A673 (cell line): ENCODE data around the gene NCAPG2. TPM values are rescaled to one million over a fixed set of nuclear protein-coding genes. Genes with fewer than 3 reads are reported as not detected.

ENCODE experiments used
- BruUV-seq: library from RNA; stranded (reverse); fragments of 400-500 nt; replicated peaks from 2 replicates; lab custom pipeline; 2021; lab: Mats Ljungman, UMichigan
- CTCF ChIA-PET: fragments of 300-600 bp; sonication (Branson Sonifier 250); formaldehyde crosslinking; loops from one replicate; lab custom pipeline; 2022; ENCODE audit warnings: antibody characterized with exemption; lab: Charles Lee
- POLR2A ChIA-PET: fragments of 300-600 bp; sonication (Branson Sonifier 250); formaldehyde crosslinking; loops from one replicate; lab custom pipeline; 2022; ENCODE audit warnings: antibody characterized with exemption; ENCODE audit not compliant: low non-redundant PET; lab: Charles Lee
- DNase-seq: peaks from one replicate; pipeline ENCODE4 v3.0.0-alpha.2; 2015; ENCODE audit warnings: low spot score
- H3K27ac ChIP-seq: fragments of 200-600 bp; sonication (generic); 2 replicates; pipeline ENCODE4 v1.5.1; 2016; ENCODE audit warnings: mixed run types, low read depth, mild to moderate bottlenecking, mixed read lengths, antibody characterized with exemption, low read length; ENCODE audit not compliant: poor library complexity, severe bottlenecking
- H3K27me3 ChIP-seq: fragments of 200-600 bp; sonication (generic); replicated peaks from 2 replicates; pipeline ENCODE4 v1.6.1; 2017; ENCODE audit warnings: mixed run types, low read depth, mild to moderate bottlenecking, mixed read lengths, antibody characterized with exemption, low read length; ENCODE audit not compliant: insufficient read depth, poor library complexity
- H3K36me3 ChIP-seq: fragments of 200-600 bp; sonication (generic); 2 replicates; pipeline ENCODE4 v1.6.1; 2016; ENCODE audit warnings: mixed run types, mild to moderate bottlenecking, mixed read lengths, antibody characterized with exemption, low read length; ENCODE audit not compliant: insufficient read depth, poor library complexity, severe bottlenecking
- H3K4me1 ChIP-seq: fragments of 200-600 bp; sonication (generic); 2 replicates; pipeline ENCODE4 v1.6.1; 2017; ENCODE audit warnings: mixed run types, mild to moderate bottlenecking, mixed read lengths, antibody characterized with exemption, low read length; ENCODE audit not compliant: insufficient read depth, poor library complexity, severe bottlenecking
- H3K4me3 ChIP-seq: fragments of 200-600 bp; sonication (generic); 2 replicates; pipeline ENCODE4 v1.5.1; 2016; ENCODE audit warnings: low read depth, mixed run types, mild to moderate bottlenecking, mixed read lengths, low read length; ENCODE audit not compliant: poor library complexity, severe bottlenecking
- H3K9me3 ChIP-seq: fragments of 200-600 bp; sonication (generic); 2 replicates; pipeline ENCODE4 v1.6.1; 2016; ENCODE audit warnings: mixed run types, low read depth, mild to moderate bottlenecking, mixed read lengths, antibody characterized with exemption, low read length; ENCODE audit not compliant: poor library complexity, severe bottlenecking
- CTCF ChIP-seq: fragments of 300-800, 200-600 bp; sonication (generic); conservative IDR thresholded peaks from 2 replicates; pipeline ENCODE4 v1.5.1; 2017; ENCODE audit warnings: low read depth, mild to moderate bottlenecking, antibody characterized with exemption, low read length, moderate library complexity, mixed read lengths
- EZH2 ChIP-seq: fragments of 200-600 bp; sonication (generic); IDR thresholded peaks from 2 replicates; pipeline ENCODE4 v1.6.1; 2017; ENCODE audit warnings: borderline replicate concordance, low read depth, mild to moderate bottlenecking, mixed read lengths, antibody characterized with exemption, low read length; ENCODE audit not compliant: poor library complexity, severe bottlenecking
- intact Hi-C: fragments of 100-400 bp; cut with micrococcal nuclease; formaldehyde crosslinking; loops from one replicate; pipeline ENCODE4 v1.10.0; 2022; ENCODE audit not compliant: unreplicated experiment
- total RNA-seq: library from RNA; stranded (reverse); gene quantifications from 2 replicates; pipeline ENCODE4 v1.2.3, GENCODE V29; 2021

The NCAPG2 gene
- total RNA-seq, 1 experiment from 2014 or later: 127 TPM

- TF ChIP-seq EZH2 (no peak), CTCF (no peak)
- H3K27me3 ChIP-seq: no peaks in the 10 kb centered on the region
- CTCF ChIA-PET: no interaction called here
- peaks cover 2% of the 10 kb centered on the region for H3K36me3 ChIP-seq
- H3K4me3 ChIP-seq: no peak overlapping the region
- H3K27ac ChIP-seq: no peak overlapping the region
- BruUV-seq: no TSS peak
- POLR2A ChIA-PET: no interaction called here
- intact Hi-C loops: no loop called here
- peaks cover 4% of the 10 kb centered on the region for H3K4me1 ChIP-seq
- no peaks in the 10 kb centered on the region for H3K9me3 ChIP-seq
- no peak for DNase-seq
Measured at GRCh38 chr7:158614700-158615099, 89.9 kb downstream of the NCAPG2 start.

GRCh38 chr7:158613481-158613880 lies 91.1 kb downstream of the NCAPG2 start:
- TF ChIP-seq EZH2 (no peak), CTCF (no peak)
- H3K36me3 ChIP-seq: no peaks in the 10 kb centered on the region
- no peaks in the 10 kb centered on the region for H3K27me3 ChIP-seq
- no peak overlapping the region for H3K27ac ChIP-seq
- POLR2A ChIA-PET: no interaction called here
- H3K4me1 ChIP-seq: peaks cover 4% of the 10 kb centered on the region
- no peaks in the 10 kb centered on the region for H3K9me3 ChIP-seq
- DNase-seq: peak; percentile 78
- CTCF ChIA-PET: no interaction called here
- intact Hi-C loops: no loop called here
- no TSS peak for BruUV-seq
- no peak overlapping the region for H3K4me3 ChIP-seq

GRCh38 chr7:158612546-158612945 lies 92.1 kb downstream of the NCAPG2 start:
- intact Hi-C loops: no loop called here
- BruUV-seq: no TSS peak
- no peaks in the 10 kb centered on the region for H3K27me3 ChIP-seq
- H3K9me3 ChIP-seq: no peaks in the 10 kb centered on the region
- CTCF ChIA-PET: no interaction called here
- no peak overlapping the region for H3K27ac ChIP-seq
- no peak for TF ChIP-seq CTCF
- no peak for TF ChIP-seq EZH2
- no peak for DNase-seq
- H3K4me3 ChIP-seq: no peak overlapping the region
- peaks cover 4% of the 10 kb centered on the region for H3K4me1 ChIP-seq
- POLR2A ChIA-PET: no interaction called here
- H3K36me3 ChIP-seq: no peaks in the 10 kb centered on the region
